NCI-H2081 (cell line): Measurements from ENCODE around the gene CLCN6.

Experiments used
- DNase-seq, 2 experiments: peaks; one replicate each; lab custom pipeline; 2025; lab: John Stamatoyannopoulos, UW

CLCN6 gene

DNA sequence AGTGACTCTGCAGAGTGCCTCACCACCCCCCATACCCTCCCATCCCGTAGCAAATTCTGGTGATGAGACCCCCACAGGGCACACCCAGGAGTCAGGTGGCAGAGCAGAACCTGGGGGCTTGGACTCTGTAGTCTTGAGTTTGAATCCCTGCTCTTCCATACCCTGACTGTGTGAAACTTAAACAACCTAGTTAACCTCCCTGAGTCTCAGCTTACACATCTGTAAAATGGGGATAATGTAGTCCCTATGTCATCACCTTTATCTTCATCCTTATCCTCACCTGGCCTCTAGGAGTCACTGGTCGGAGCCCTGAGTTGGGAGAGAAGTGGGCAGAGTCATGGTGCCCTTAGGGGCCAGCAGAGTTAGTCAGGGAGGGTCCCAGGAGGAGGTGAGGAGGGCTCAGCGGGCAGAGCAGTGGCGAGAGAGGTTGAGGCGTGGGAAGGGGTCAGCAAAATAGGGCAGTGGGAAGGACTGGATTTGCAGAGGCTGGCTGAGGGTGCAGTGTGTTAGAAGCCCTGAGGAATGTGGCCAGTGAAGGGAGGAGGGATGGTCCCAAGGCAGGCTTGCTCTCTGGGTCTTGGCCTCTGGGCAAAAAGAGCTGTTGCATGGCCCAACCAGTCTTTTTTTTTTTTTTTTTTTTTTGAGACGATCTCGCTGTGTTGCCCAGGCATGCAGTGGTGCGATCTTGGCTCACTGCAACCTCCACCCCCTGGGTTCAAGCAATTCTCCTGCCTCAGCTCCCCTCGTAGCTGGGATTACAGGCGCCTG lies 25.4 kb upstream of the CLCN6 start:
- DNase-seq = no peak

DNA sequence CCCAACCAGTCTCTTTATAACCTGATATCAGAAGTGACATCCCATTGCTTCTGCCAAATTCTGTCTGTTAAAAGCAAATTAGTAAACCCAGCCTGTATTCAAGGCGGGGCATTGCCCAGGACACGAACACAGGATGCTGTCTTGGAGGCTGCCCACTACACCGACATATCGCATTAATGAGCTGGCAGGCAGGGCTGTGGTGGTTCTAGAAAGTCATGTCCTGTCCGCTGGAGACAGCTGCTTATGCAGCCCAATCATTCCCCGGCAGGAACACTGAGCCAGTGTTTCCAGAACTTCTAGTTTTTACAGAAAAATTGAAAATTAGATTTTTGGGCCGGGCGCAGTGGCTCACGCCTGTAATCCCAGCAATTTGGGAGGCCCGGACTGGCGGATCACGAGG lies 24.7 kb upstream of the CLCN6 start:
- no peak for DNase-seq

DNA sequence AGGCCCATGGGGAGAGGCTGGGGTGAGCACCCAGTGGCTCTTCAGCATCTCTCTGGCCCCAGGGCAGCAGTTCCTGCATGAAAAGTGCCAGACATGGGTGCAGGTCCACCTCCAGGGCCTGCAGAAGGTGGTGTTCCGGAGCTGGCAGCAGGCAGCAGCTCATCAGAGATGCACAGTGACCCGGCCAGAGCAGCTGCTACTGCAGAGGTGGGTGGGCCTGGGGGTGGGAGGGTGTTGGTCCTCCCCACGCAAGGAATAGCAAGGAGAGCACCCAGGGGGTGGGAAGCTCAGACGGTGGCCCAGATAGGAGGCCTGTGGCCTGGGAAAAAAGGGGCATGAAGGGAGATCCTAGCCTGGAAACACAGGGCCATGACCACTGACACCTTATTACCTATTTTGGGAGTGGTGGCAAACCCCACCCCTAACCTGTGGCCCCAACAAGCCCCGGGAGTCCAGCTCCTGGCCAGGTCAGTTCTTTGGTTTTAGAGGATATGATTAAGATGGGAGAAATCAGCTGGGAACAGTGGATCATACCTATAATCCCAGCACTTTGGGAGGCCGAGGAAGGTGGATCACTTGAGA lies 23.8 kb upstream of the CLCN6 start:
- no peak for DNase-seq

DNA sequence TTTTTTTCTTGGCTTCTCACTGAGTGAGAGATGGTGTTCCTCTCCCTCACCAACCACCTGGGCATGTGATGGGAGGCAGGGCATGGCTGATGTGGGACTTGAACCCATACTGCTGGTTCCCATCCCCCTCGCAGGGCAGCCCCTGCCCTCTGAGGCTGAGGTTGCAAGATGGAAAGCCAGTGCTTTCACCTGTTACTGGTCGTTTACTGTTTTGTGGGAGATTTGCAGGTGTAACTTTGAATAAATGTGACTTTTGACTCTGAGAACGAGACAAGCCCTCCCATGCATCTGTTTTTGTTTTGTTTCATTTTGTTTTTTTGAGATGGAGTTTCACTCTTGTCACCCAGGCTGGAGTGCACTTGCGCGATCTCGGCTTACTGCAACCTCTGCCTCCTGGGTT lies 22.4 kb upstream of the CLCN6 start:
- DNase-seq = no peak

DNA sequence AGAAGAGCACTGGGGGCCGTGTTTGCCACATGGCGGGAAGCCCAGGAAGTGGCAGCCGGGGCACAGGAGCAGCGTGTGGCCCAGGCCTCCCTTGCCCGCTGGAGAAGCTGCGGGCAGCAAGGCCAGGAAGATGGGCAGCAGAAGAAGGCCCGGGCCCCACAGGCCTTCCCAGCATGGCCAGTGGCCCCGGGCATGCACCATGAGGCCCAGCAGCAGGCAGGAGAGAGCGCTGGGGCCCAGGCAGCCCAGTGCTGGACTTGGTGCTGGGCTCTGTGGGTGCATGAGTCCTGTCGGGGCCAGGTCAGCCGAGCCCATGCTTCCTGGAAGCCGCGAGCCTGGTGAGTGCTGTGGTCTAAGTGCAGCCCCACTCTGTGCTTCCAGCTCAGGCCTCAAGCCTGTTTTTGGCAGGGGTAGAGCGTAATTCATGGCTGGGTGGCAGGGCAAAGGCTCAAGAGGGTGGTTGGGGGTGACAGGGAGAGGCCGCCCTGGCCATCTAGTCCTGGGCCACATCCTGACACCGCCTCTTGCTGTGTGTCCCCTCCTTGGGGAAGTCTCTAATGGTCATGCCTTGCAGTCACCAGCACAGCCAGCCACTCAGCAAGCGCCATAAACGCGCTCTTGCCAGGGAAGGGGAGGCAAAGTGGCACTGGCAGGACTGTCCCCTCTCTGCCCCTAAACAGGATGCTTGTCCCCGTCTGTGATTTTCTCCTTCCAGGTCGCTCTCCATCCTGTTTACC lies 21.6 kb upstream of the CLCN6 start:
- DNase-seq = no peak

DNA sequence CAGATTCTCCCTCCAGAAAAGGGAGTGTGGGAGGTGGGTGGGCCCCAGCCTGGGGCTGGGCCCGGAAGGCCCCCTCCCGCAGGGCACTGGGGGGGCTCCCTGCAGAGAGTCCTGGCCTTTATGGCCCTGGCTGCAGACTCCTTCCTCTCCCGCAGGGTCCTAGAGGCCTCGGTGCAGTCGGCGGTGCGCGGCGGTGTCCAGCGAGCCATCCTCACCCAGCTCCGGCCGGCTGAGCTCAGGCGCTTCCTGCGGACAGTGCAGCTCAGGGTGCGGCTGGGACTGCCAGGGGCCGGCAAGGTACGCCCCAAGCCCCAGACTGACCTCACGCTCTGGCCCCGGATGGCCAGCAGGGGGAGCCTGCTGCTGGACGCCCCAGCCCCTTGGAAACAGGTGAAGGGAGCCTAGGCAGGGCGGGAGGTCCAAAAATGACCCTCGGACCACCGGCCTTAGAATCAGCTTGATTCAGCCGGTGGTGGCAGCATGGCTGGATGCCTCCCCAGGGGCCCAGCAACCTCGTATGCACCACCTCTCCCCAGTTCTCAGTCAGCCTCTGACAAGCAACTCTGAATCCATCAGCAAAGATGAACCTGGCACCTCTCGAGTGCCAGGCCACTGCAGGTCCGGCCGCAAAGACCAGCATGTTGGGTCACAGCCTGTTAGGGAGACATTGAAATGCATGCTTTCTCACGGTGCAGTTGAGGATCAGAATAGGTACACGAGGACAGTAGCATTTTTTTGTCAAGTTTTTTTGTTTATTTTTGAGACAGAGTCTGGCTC lies 20.8 kb upstream of the CLCN6 start:
- DNase-seq = no peak

DNA sequence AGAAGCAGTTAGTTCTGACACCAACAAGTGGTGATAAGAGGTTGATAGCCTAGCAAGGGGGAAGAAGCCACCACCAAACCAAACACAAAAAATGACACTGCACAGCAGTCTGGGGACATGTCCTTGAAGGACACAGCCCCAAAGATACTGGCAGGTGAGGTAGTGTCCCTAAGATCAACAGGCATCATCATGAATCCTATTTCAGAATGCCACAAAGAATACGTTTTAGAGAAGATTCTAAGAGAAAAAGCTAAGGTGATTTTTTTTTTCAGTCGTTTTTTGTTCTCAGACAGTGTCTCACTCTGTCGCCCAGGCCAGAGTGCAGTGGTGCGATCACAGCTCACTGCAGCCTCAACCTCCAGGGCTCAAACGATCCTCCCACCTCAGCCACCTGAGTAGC lies 19.8 kb upstream of the CLCN6 start:
- DNase-seq = no peak

DNA sequence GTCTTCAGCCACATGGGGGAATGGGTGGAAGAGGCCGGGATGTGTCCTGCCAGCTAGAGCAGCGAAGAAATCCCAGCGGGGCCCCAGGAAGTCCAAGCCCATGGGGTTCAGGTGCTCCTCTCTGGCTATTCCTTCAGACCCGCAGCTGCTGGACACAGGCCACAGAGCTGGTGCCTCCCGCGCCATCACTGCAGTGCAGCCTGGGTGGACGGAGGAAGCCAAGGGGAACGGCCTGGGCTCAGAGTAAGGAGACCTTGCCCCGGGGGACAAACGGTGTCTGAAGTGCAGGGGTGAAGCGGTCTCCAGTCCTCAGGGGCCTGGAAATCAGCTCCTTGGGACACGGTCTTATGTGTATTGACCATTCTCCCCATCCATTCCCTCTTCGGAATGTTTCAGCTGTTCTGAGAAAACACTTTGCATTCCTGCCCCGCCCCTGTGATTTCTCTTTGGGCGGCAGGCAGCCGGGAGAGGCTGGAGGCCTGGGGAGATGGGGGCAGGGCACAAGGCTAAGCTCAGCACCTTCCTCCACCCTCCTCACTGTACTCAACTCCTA lies 18.7 kb upstream of the CLCN6 start:
- DNase-seq = no peak

DNA sequence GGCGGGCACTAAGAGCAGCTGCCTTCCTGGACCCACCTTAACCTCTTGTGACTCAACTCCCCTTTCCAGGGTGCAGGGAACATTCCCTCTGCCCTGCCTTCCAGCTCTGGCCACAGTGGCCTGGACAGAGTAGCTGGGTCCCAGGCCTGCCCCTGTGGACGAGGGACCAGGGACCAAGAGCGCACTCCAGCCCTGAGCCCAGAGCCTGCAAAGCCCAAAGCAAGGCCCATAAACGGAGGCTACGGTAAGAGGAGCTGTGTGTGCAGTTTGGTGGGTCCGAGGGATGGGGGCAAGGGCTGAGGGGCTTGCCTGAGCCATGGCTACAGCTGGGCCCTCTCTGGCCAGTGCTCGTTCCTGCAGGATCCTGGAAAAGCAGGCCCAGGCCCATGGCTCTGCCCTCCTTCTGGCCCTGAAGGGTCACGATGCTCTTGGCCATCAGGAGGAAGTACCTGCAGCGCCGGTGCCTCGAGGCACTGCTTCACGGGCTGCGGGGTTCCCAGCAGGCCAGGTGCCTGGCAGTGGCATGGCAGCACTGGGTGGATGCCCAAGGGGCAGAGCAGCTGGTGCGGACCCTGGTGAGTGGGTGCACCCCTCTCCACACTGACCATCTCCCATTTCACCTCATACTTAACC lies 18.1 kb upstream of the CLCN6 start:
- no peak for DNase-seq

DNA sequence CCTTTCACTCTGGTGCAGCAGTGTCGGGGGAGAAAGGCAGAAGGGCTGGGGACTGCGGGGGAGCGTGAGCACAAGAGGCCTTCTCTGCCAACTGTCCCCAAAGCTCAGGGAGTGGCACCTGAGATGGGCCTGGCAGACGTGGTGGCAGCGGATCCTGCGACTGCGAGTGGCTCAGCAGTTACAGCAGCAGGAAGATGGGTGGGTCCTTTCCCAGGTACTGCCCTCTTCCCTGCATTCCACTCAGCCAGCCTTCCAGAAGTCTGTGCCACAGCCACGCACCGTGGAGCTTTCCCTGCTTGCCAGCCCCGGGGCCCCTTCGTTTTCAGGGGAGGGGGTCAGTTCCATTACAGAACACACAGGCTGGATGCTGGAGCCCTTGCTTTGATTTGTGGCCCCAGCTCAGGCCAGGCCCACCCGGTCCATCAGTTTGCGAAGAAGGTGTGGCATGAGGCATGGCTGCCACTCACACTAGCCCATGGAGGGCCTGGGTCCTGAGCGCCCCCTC lies 17.4 kb upstream of the CLCN6 start:
- no peak for DNase-seq

DNA sequence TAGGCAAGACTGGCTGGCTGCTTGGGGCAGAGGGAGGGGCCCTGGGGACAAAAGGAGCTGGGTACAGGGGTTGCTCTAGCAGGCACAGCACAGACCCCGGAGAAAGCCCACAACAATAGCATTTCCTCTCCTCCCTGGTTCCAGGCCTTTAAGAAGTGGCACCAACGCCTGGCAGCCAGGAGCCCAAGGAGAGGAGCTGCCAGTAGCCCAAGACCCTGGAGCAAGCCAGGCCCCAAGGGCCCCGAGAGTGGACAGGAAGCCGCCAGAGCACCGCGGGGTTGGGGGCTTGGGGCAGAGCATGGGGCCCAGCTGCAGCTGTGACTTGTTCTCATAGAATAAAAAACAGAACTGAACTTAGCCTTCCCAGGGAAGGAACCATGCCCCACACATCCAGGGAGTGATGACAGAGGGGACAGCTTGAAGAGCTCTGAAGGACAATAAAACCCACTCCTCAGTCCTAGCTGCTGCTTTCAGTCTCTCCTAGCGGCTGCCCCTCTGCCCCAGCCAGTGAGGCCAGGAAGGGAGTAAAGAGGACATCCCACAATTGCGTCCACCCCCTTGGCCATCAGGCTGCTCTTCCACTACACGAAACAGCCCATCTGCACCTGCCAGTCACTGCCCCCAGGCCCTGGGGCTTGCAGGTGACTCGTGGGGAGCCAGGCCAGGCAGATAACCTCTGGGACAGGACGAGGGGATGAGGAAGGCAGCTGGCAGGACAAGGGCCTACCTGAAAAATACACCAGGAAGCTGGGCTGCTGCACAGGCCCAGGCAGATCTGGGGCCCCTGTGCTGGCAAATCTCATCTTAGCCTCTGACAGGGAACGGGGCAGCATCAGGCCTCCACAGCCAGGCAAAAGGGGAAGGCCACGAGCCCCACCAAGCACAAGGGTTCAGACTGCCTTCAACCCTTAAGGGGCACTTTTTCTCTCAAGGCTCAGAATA lies 16.6 kb upstream of the CLCN6 start:
- DNase-seq = no peak

DNA sequence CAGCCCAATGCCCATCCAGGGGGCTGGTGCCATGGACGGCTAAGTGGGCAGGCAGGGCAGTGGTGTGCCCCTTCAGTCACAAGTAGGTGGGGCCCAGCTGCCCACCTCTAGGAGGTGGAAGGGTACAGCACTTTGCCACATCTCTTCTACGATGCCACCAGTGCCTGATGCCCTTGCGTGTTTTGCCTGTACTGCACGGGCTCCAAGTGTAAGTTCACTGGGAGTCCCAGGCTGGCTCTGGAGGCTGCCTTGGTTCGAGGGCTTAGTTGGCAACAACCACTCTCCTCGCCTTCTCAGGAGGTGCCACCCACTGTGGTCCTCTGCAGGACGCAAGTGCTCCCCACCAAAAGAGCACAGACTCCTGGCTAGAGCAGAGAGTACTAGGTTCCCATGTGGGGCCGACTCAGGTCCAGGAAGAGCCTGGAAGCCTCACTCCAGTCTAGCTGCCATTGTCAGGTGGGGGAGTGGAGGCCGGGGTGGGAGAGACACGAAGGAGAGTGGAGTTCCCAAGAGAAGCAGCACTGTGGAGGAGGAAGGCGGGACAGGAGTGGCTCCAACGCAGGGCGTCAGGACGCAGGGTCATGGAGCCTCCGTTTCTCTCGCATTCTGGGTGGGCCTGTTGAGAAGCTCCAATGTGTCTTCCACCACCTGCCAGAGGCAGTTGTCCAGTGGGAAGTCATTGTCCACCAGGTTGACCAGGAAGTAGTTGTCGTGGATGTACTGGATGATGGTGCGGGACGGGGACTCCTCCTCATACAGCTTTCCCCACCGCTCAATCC lies 15.7 kb upstream of the CLCN6 start:
- no peak for DNase-seq

DNA sequence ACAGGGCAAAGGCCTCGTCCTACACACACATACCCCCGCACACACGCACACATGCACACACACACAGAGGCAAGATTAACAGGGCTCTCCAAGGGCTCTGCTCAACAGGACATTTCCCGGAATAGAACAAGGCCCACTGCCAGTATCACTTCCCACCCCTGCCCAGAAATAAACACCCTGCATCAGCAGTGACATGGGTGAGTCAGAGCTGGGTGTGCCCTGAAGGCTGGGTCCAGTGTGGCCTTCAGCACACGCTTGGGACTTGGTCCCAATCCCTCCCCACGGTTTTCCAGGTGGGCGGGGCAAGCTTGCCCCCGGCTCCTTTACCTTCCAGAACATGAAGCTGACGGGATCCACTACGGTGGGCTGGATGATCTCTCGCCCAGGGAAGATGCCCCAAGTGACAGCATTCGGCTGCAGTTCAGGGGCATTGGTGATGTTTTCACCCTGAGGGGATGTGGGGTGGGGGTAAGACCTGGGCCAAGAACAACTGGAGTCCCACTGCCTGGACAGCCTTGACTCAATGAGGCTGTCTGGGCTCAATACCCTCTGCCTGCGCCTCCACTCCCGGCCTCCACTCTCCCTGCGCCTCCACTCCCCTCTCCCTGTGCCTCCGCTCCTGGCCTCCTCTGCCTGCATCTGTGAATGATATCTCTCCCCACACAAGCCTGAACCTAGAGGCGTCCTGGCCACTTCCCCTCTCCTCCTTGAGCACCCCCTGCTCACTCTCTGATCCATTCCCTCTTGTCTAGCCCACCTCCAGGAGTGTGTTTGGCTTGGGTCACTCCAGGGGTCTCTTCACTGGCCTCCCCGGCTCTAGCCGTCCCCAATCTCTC lies 14.9 kb upstream of the CLCN6 start:
- DNase-seq = no peak

DNA sequence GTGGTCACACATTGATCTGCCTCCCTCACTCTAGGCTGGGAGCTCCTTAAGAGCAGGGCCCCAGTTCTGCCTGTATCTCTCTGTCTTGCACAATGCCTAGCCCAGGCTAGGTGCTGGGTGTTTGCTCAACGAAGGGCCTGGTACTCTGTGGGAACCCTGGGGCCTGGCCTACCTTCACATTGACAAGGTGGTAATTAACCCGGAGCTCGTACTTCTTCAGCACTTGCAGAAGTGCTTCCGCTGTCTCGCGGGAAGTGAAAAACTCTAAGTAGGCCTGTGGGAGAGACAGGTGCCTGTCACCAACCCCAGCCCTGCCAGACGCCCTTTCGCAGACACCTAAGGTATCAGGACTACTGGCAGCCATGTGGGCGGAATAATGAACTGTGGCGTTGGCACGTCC lies 13.9 kb upstream of the CLCN6 start:
- no peak for DNase-seq

DNA sequence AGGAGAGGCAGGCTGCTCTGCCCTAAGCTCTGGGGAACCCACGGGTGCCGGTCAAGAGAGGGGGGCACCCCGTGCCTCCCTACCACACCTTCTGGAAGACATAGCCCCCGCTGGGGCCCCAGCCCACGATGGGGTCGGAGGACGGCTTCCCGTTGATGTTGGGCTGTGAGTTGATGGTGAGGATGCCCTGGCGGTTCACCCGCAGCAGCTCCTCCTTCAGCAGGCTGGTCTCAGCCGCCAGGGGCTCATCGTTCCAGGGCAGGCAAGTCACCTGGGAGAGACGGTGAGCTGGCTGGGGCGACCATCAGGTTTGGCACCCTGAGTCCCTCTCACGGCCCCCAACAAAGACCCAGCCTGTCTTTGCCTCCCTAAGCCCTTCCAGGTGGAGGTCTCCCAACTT lies 12.2 kb upstream of the CLCN6 start:
- DNase-seq = no peak

DNA sequence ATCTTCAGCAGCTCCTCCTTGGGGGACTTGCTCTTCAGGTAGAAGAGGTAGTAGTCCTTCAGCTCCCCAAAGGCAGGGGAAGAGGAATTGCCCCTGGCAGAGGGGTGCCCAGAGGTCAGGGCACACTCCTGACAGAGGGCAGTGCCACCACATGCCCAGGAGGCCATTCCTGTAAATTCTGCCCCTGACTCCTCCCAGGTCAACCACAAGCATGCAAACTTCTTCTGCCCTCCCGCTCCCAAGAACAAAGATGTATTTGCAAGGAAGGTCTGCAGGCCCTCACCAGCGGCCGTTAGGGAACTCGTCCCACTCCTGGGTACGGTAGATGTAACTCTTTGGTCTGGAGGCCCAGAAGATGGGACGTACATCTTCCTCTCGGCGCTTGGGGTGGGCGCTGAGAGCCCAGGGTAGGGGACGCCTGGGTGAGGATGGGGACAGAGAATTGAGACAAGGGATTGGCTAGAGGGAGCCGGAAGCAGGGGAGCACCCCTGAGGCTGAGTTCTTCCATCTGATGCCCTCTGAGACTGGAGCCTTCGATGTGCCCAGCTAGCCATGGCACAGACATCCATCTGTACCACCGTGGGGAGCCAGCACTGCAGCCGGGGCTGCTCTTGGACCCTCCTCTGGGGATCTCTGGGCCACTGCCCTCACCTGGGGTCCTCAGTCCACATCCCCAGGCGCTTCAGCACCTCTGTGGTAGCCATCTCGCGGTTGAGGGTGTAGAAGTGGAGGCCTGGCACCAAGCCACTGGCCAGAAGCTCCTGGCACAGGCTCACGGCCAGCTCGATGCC lies 11.3 kb upstream of the CLCN6 start:
- no peak for DNase-seq

DNA sequence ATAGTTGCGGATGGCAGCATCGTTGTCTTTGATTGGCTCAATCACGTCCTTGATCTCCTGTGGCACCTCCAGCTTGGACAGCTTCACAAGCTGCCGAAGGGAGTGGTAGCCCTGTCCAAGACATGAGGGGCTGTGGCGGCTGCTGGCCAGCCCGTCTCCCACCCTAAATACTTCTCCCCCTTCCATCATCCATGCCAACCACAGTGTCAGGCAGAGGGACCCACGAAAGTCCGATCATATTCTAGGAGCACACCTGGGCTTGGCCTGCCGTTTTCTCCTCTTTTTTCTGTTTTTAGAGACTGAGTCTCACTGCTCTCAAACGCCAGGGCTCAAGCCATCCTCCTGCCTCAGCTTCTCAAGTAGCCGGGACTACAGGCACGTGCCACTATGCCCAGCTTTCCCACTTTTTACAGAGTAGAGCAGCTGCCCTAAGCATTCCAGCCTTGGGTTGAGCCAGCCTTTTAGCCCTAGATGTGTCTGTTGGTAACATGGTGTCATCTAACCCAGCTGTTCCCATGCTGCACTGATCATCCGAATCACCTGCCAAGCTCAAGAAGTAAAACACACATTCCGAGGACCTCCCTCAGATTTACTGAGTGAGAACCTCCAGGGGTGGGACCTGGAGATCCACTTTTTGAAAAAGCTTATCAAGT lies 10.6 kb upstream of the CLCN6 start:
- DNase-seq = no peak
